GM18858 (cell line): ENCODE data around the gene CCDC57.

Experiments used
- ATAC-seq: cut with Tn5 transposase; IDR thresholded peaks from one replicate; pipeline ENCODE4 v1.9.1; 2021; ENCODE audit not compliant: unreplicated experiment

The CCDC57 gene

GRCh38 chr17:82084373-82085030, 128.1 kb downstream of the CCDC57 start:
- no peak for ATAC-seq

- ATAC-seq: no peak
Observed at GRCh38 chr17:82083533-82084359, 128.9 kb downstream of the CCDC57 start.

- ATAC-seq: no peak
Observed at GRCh38 chr17:82083009-82083408, 129.6 kb downstream of the CCDC57 start.

- no peak for ATAC-seq
Observed at GRCh38 chr17:82082456-82082855, 130.2 kb downstream of the CCDC57 start.

- no peak for ATAC-seq
Observed at GRCh38 chr17:82081966-82082365, 130.7 kb downstream of the CCDC57 start.

GRCh38 chr17:82081546-82081945, 131.1 kb downstream of the CCDC57 start:
- ATAC-seq: no peak

- no peak for ATAC-seq
Observed at GRCh38 chr17:82080789-82081464, 131.7 kb downstream of the CCDC57 start.

GRCh38 chr17:82080048-82080788, 132.4 kb downstream of the CCDC57 start:
- ATAC-seq: no peak

GRCh38 chr17:82079001-82079677, 133.5 kb downstream of the CCDC57 start:
- no peak for ATAC-seq

- no peak for ATAC-seq
Observed at GRCh38 chr17:82078433-82078832, 134.2 kb downstream of the CCDC57 start.

- no peak for ATAC-seq
Observed at GRCh38 chr17:82077617-82078358, 134.9 kb downstream of the CCDC57 start.

- ATAC-seq: no peak
Observed at GRCh38 chr17:82076785-82077591, 135.7 kb downstream of the CCDC57 start.

GRCh38 chr17:82076018-82076784, 136.4 kb downstream of the CCDC57 start:
- no peak for ATAC-seq

GRCh38 chr17:82073446-82073845, 139.2 kb downstream of the CCDC57 start:
- ATAC-seq: no peak

- ATAC-seq: no peak
Observed at GRCh38 chr17:82072827-82073226, 139.8 kb downstream of the CCDC57 start.

GRCh38 chr17:82070611-82071010, 142.0 kb downstream of the CCDC57 start:
- no peak for ATAC-seq

GRCh38 chr17:82065638-82066303, 146.9 kb downstream of the CCDC57 start, which contains the start of gene DUS1L:
DUS1L (minus strand) TSS chr17:82065804; CDS start chr17:82065059, 745 bp downstream.
- no peak for ATAC-seq

GRCh38 chr17:82065193-82065637, 147.4 kb downstream of the CCDC57 start:
- no peak for ATAC-seq
